Stomach (tissue), 9 donors: ENCODE results near the gene RAB43. TPM values are rescaled to one million over a fixed set of nuclear protein-coding genes. Genes with fewer than 3 reads are reported as not detected.

ENCODE experiments used
- DNase-seq, 2 donors: peaks; one replicate each; pipeline versions ENCODE4 v3.0.0 to v3.0.0-alpha.2; 2013 to 2019
- H3K27ac ChIP-seq, 5 donors: fragments of 200-600 bp in 4 of 5; sonication (generic) in 4 of 5; one replicate each; pipeline ENCODE4 v1.5.1; 2013 to 2019; ENCODE audit warnings: mild to moderate bottlenecking in 1 of 5, moderate library complexity in 1 of 5
- H3K27me3 ChIP-seq, 3 donors: fragments of 200-600 bp; sonication (generic); one replicate each; pipeline ENCODE4 v1.5.1; 2017 to 2019; ENCODE audit warnings: mixed run types in 1 of 3
- H3K36me3 ChIP-seq, 4 donors: fragments of 200-600 bp; sonication (generic); 1 replicate in 3 of 4; 2 replicates in 1 of 4; pipeline ENCODE4 v1.5.1; 2016 to 2019
- H3K4me1 ChIP-seq, 4 donors: fragments of 200-600 bp; sonication (generic); one replicate each; pipeline ENCODE4 v1.5.1; 2016 to 2019
- H3K4me3 ChIP-seq, 4 donors: fragments of 200-600 bp; sonication (generic) in 3 of 4; one replicate each; pipeline ENCODE4 v1.5.1; 2016 to 2019; ENCODE audit warnings: mild to moderate bottlenecking in 1 of 4
- H3K9me3 ChIP-seq, 4 donors: fragments of 200-600 bp; sonication (generic); one replicate each; pipeline ENCODE4 v1.5.1; 2016 to 2019
- CTCF ChIP-seq, 7 experiments: fragments of 450-650 bp in 4 of 7; fragments of 200-600 bp in 3 of 7; sonication (generic) in 3 of 7; IDR thresholded peaks; one replicate each; pipeline ENCODE4 v1.5.1; 2016 to 2019; ENCODE audit warnings: antibody characterized with exemption in 7 of 7, control low read depth in 2 of 7, mild to moderate bottlenecking in 1 of 7
- EP300 ChIP-seq: sonication (generic); formaldehyde crosslinking; IDR thresholded peaks from one replicate; pipeline ENCODE4 v1.6.1; 2017; ENCODE audit warnings: antibody characterized with exemption
- POLR2A ChIP-seq, 4 donors: fragments of 450-650 bp; IDR thresholded peaks; one replicate each; pipeline ENCODE4 v1.6.1; 2016; ENCODE audit warnings: antibody characterized with exemption in 4 of 4, control low read depth in 2 of 4, mild to moderate bottlenecking in 1 of 4, moderate library complexity in 1 of 4
- POLR2AphosphoS5 ChIP-seq, 3 donors: sonication (generic); formaldehyde crosslinking; IDR thresholded peaks; one replicate each; pipeline ENCODE4 v1.6.1; 2016; ENCODE audit warnings: antibody characterized with exemption in 3 of 3
- WGBS, 5 donors: extraction: QIAGEN DNeasy Blood & Tissue Kit in 3 of 5; methylation state at CpG; one replicate each; pipeline versions ENCODE4 v1.1.5 to v1.1.7; 2013 to 2018; 5-methylcytosine and 5-hydroxymethylcytosine counted together
- intact Hi-C: fragments of 100-400 bp; cut with DNase I; formaldehyde crosslinking; loops from one replicate; pipeline ENCODE4 v1.15.1; 2023; ENCODE audit warnings: low total_unique reads
- polyA plus RNA-seq, 3 donors: library from polyadenylated mRNA; stranded (reverse); fragments of 200-250 nt; gene quantifications; one replicate each; pipeline ENCODE4 v1.2.3, GENCODE V29; 2013
- total RNA-seq, 5 donors: library from RNA; depleted of rRNA; stranded (reverse); fragments of >200 nt; gene quantifications; one replicate each; pipeline versions ENCODE4 v1.1.0 to v1.2.3, GENCODE V29; 2014 to 2016
- donor health status: healthy with polysubstance abuse.
- donor health status: Bipolar disorder and iron deficiency.
- donor health status: healthy.

The RAB43 gene
- total and polyA plus RNA-seq, 8 donors: 4.3 to 70.6 (median 17.4) TPM

- Histone ChIP-seq H3K4me1 (peaks cover 0 to 53% (median 24%) of the 10 kb centered on the region in 4 donors), H3K27ac (no peak overlapping the region), H3K9me3 (no peaks in the 10 kb centered on the region), H3K36me3 (peaks cover 0 to 58% (median 47%) of the 10 kb centered on the region in 4 donors), H3K4me3 (no peak overlapping the region), H3K27me3 (no peaks in the 10 kb centered on the region)
- 80 to 88% (median 87%) methylated on average over 5 of the region's 5 CpGs for WGBS, 5 donors
- intact Hi-C loops: no loop called here
- no peak for DNase-seq
- no peak for TF ChIP-seq POLR2AphosphoS5 (IDR thresholded peaks at IDR 0.05)
- no peak for TF ChIP-seq POLR2A (IDR thresholded peaks at IDR 0.05)
- no peak for TF ChIP-seq EP300
- TF ChIP-seq CTCF (IDR thresholded peaks at IDR 0.05): no peak
Measured at GRCh38 chr3:129106320-129106719, 15.3 kb downstream of the RAB43 start.

GRCh38 chr3:129105862-129106261 lies 15.7 kb downstream of the RAB43 start:
- Histone ChIP-seq H3K36me3 (peaks cover 0 to 54% (median 45%) of the 10 kb centered on the region in 4 donors), H3K27ac (no peak overlapping the region), H3K9me3 (no peaks in the 10 kb centered on the region), H3K4me1 (peaks cover 0 to 53% (median 24%) of the 10 kb centered on the region in 4 donors), H3K27me3 (no peaks in the 10 kb centered on the region), H3K4me3 (no peak overlapping the region)
- TF ChIP-seq EP300 (no peak), POLR2A (IDR thresholded peaks at IDR 0.05) (no peak), POLR2AphosphoS5 (IDR thresholded peaks at IDR 0.05) (no peak), CTCF (IDR thresholded peaks at IDR 0.05) (no peak)
- no peak for DNase-seq
- 75 to 90% (median 81%) methylated on average over 4 of the region's 4 CpGs for WGBS, 5 donors
- intact Hi-C loops: no loop called here

- Histone ChIP-seq H3K4me1 (peaks cover 0 to 53% (median 24%) of the 10 kb centered on the region in 4 donors), H3K36me3 (peaks cover 0 to 42% (median 37%) of the 10 kb centered on the region in 4 donors), H3K27ac (no peak overlapping the region), H3K4me3 (no peak overlapping the region), H3K27me3 (no peaks in the 10 kb centered on the region), H3K9me3 (no peaks in the 10 kb centered on the region)
- intact Hi-C loops: no loop called here
- TF ChIP-seq POLR2AphosphoS5 (IDR thresholded peaks at IDR 0.05) (no peak), CTCF (IDR thresholded peaks at IDR 0.05) (no peak), EP300 (no peak), POLR2A (IDR thresholded peaks at IDR 0.05) (no peak)
- DNase-seq: no peak
- 71 to 84% (median 81%) methylated on average over 6 of the region's 6 CpGs for WGBS, 5 donors
Measured at GRCh38 chr3:129104498-129105079, 17.0 kb downstream of the RAB43 start.

- H3K9me3 ChIP-seq: no peaks in the 10 kb centered on the region
- H3K27ac ChIP-seq: no peak overlapping the region
- intact Hi-C loops: no loop called here
- H3K4me1 ChIP-seq: peaks cover 0 to 53% (median 24%) of the 10 kb centered on the region in 4 donors
- no peak for TF ChIP-seq CTCF (IDR thresholded peaks at IDR 0.05)
- TF ChIP-seq POLR2AphosphoS5 (IDR thresholded peaks at IDR 0.05): no peak
- TF ChIP-seq EP300: no peak
- TF ChIP-seq POLR2A (IDR thresholded peaks at IDR 0.05): no peak
- H3K4me3 ChIP-seq: no peak overlapping the region
- H3K36me3 ChIP-seq: peaks cover 0 to 37% (median 34%) of the 10 kb centered on the region in 4 donors
- WGBS, 5 donors: 81 to 93% (median 92%) methylated on average over 6 of the region's 6 CpGs
- H3K27me3 ChIP-seq: no peaks in the 10 kb centered on the region
- DNase-seq: no peak
Measured at GRCh38 chr3:129104051-129104450, 17.6 kb downstream of the RAB43 start.
